IMR-90 (cell line): ENCODE data around the gene ABHD18. TPM values are rescaled to one million over a fixed set of nuclear protein-coding genes. Genes with fewer than 3 reads are reported as not detected.

ENCODE experiments used
- ATAC-seq: fragments of 200-7000 bp; cut with Tn5 transposase; 2 replicates; pipeline ENCODE4 v1.9.1; 2020; ENCODE audit warnings: low read depth, mild to moderate bottlenecking, moderate library complexity
- BruUV-seq: library from RNA; stranded (reverse); fragments of 400-500 nt; replicated peaks from 2 replicates; lab custom pipeline; 2021; lab: Mats Ljungman, UMichigan
- CTCF ChIA-PET: fragments of 300-600 bp; formaldehyde crosslinking; extraction: SDS; loops from one replicate; lab custom pipeline; 2021; ENCODE audit warnings: antibody characterized with exemption; lab: Yijun Ruan, JAX
- POLR2A ChIA-PET: fragments of 300-600 bp; sonication (Branson Sonifier 250); formaldehyde crosslinking; loops from one replicate; lab custom pipeline; 2022; ENCODE audit warnings: antibody characterized with exemption; ENCODE audit not compliant: unreplicated experiment; lab: Charles Lee
- DNase-seq: peaks from one replicate; pipeline ENCODE4 v3.0.0; 2013
- H2AFZ ChIP-seq: replicated peaks from 2 replicates; pipeline ENCODE3; 2013; ENCODE audit warnings: low read length, mild to moderate bottlenecking; ENCODE audit not compliant: poor library complexity
- H2AK5ac ChIP-seq: 2 replicates; pipeline ENCODE4 v1.6.1; 2013; ENCODE audit warnings: low read depth, low read length, inconsistent platforms
- H2AK9ac ChIP-seq: replicated peaks from 2 replicates; pipeline ENCODE3; 2013; ENCODE audit warnings: mild to moderate bottlenecking, low read depth, low read length, moderate library complexity; ENCODE audit not compliant: poor library complexity
- H2BK120ac ChIP-seq: 2 replicates; pipeline ENCODE4 v1.6.1; 2013; ENCODE audit warnings: low read depth, low read length, inconsistent platforms
- H2BK15ac ChIP-seq: 3 replicates; pipeline ENCODE4 v1.6.1; 2013; ENCODE audit warnings: low read depth, low read length, inconsistent platforms
- H2BK20ac ChIP-seq: 2 replicates; pipeline ENCODE4 v1.6.1; 2013; ENCODE audit warnings: low read depth, mild to moderate bottlenecking, inconsistent platforms, low read length, moderate library complexity
- H2BK5ac ChIP-seq: 2 replicates; pipeline ENCODE4 v1.6.1; 2013; ENCODE audit warnings: mild to moderate bottlenecking, low read depth, low read length, inconsistent platforms; ENCODE audit not compliant: poor library complexity, severe bottlenecking
- H3K14ac ChIP-seq: replicated peaks from 2 replicates; pipeline ENCODE4 v1.6.1; 2013; ENCODE audit warnings: low read depth, low read length, inconsistent platforms
- H3K18ac ChIP-seq: 2 replicates; pipeline ENCODE4 v1.6.1; 2013; ENCODE audit warnings: low read depth, low read length, control low read depth
- H3K23ac ChIP-seq: 2 replicates; pipeline ENCODE4 v1.6.1; 2013; ENCODE audit warnings: low read depth, low read length, inconsistent platforms
- H3K27ac ChIP-seq: 2 replicates; pipeline ENCODE4 v1.5.1; 2013; ENCODE audit warnings: mild to moderate bottlenecking, control low read depth, low read length; ENCODE audit not compliant: insufficient read depth
- H3K27me3 ChIP-seq: 2 replicates; pipeline ENCODE4 v1.6.1; 2013; ENCODE audit warnings: low read length; ENCODE audit not compliant: control insufficient read depth, insufficient read depth
- H3K36me3 ChIP-seq: 2 replicates; pipeline ENCODE4 v1.6.1; 2013; ENCODE audit warnings: low read length, mixed read lengths; ENCODE audit not compliant: control insufficient read depth, insufficient read depth
- H3K4ac ChIP-seq: 2 replicates; pipeline ENCODE4 v1.6.1; 2013; ENCODE audit warnings: low read depth, low read length, inconsistent platforms
- H3K4me1 ChIP-seq: 2 replicates; pipeline ENCODE4 v1.6.1; 2013; ENCODE audit warnings: low read length, mixed read lengths; ENCODE audit not compliant: control insufficient read depth, insufficient read depth
- H3K4me2 ChIP-seq: 2 replicates; pipeline ENCODE4 v1.6.1; 2013; ENCODE audit warnings: low read depth, mild to moderate bottlenecking, control low read depth, low read length, moderate library complexity
- H3K4me3 ChIP-seq: 2 replicates; pipeline ENCODE4 v1.5.1; 2013; ENCODE audit warnings: low read depth, mild to moderate bottlenecking, control low read depth, low read length, moderate library complexity; ENCODE audit not compliant: insufficient read depth
- H3K56ac ChIP-seq: 2 replicates; pipeline ENCODE4 v1.6.1; 2013; ENCODE audit warnings: low read length, inconsistent platforms; ENCODE audit not compliant: insufficient read depth; ENCODE audit errors: extremely low read depth
- H3K79me1 ChIP-seq, 2 experiments: 2 replicates each; pipeline ENCODE4 v1.6.1; 2013; ENCODE audit warnings: low read length in 2 of 2, inconsistent platforms in 1 of 2, low read depth in 1 of 2
- H3K9ac ChIP-seq: 2 replicates; pipeline ENCODE4 v1.6.1; 2013; ENCODE audit warnings: low read depth, low read length, control low read depth
- H3K9me1 ChIP-seq: 2 replicates; pipeline ENCODE4 v1.6.1; 2013; ENCODE audit warnings: low read length, inconsistent platforms; ENCODE audit not compliant: insufficient read depth
- H3K9me3 ChIP-seq: 2 replicates; pipeline ENCODE4 v1.6.1; 2013; ENCODE audit warnings: low read length; ENCODE audit not compliant: control insufficient read depth, insufficient read depth
- H4K20me1 ChIP-seq: 2 replicates; pipeline ENCODE4 v1.6.1; 2013; ENCODE audit warnings: low read length, inconsistent platforms; ENCODE audit not compliant: insufficient read depth
- H4K5ac ChIP-seq: 2 replicates; pipeline ENCODE4 v1.6.1; 2013; ENCODE audit warnings: mild to moderate bottlenecking, low read depth, low read length, control low read depth
- H4K8ac ChIP-seq, 2 experiments: 2 replicates each; pipeline ENCODE4 v1.6.1; 2013; ENCODE audit warnings: low read depth in 2 of 2, low read length in 2 of 2, control low read depth in 1 of 2, inconsistent platforms in 1 of 2
- H4K91ac ChIP-seq: 2 replicates; pipeline ENCODE4 v1.6.1; 2013; ENCODE audit warnings: low read depth, low read length, inconsistent platforms; ENCODE audit not compliant: insufficient read depth
- FOS ChIP-seq: fragments of 150-350 bp; IDR thresholded peaks from 2 replicates; pipeline ENCODE4 v1.6.1; 2016; ENCODE audit warnings: low read depth, low read length
- RFX5 ChIP-seq: IDR thresholded peaks from 2 replicates; pipeline ENCODE4 v1.8.0; 2012; ENCODE audit warnings: low read depth, mild to moderate bottlenecking, low read length, moderate library complexity
- SMC3 ChIP-seq: fragments of 150-350 bp; IDR thresholded peaks from 2 replicates; pipeline ENCODE4 v1.6.1; 2016; ENCODE audit warnings: low read depth, mild to moderate bottlenecking, antibody characterized with exemption, low read length, moderate library complexity
- WGBS, 2 experiments: methylation state at CpG; one replicate each; pipeline versions ENCODE4 v1.1.5 to v1.1.7; 2013; ENCODE audit warnings: missing lambda C conversion rate in 2 of 2; ENCODE audit not compliant: insufficient read length in 1 of 2; ENCODE audit errors: extremely low coverage in 2 of 2; 5-methylcytosine and 5-hydroxymethylcytosine counted together
- dilution Hi-C: fragments of 300-500 bp; cut with HindIII; formaldehyde crosslinking; loops from one replicate; pipeline ENCODE4 v1.14.3; 2018; ENCODE audit warnings: low sequenced_read_pairs; ENCODE audit not compliant: unreplicated experiment
- in situ Hi-C: fragments of 300-500 bp; cut with MboI; formaldehyde crosslinking; loops from 3 replicates; pipeline ENCODE4 v1.14.3; 2019; ENCODE audit warnings: low sequenced_read_pairs, inconsistent platforms, mixed read lengths
- intact Hi-C: fragments of 100-400 bp; cut with micrococcal nuclease; formaldehyde crosslinking; loops from 2 replicates; pipeline ENCODE4 v1.10.0; 2022
- polyA plus RNA-seq, 3 experiments: library from polyadenylated mRNA; depleted of rRNA; stranded (reverse); fragments of >200 nt; gene quantifications; 2 replicates each; pipeline ENCODE4 v1.2.3, GENCODE V29; 2012; ENCODE audit warnings: low replicate concordance in 1 of 3
- total RNA-seq: library from RNA; depleted of rRNA; stranded (reverse); fragments of >200 nt; gene quantifications from 2 replicates; pipeline ENCODE4 v1.2.3, GENCODE V29; 2012

The ABHD18 gene
- total and polyA plus RNA-seq, 2 of the 4 experiments (the other 2 are of a cell fraction), result 2.4 to 4.3 TPM

DNA sequence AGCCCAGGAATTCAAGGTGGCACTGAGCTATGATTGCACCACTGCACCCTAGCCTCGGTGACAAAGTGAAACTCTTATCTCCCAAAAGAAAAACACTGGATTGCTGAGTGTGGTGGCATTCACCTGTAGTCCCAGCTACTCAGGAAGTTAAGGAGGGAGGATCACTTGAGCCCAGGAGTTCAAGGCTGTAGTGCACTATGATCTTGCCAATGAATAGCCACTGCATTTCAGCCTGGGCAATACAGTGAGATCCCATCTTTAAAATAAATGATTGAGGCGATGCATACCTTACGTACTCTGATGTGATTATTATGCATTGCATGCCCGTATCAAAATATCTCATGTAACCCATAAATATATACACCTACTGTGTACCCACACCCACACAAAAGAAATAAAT, 64.7 kb downstream of the ABHD18 start:
- Histone ChIP-seq H2AK5ac (no peak overlapping the region), H3K79me1 (no peaks in the 10 kb centered on the region), H3K27me3 (no peaks in the 10 kb centered on the region), H2BK20ac (no peak overlapping the region), H3K23ac (no peak overlapping the region), H3K4me1 (no peaks in the 10 kb centered on the region), H3K4ac (no peak overlapping the region), H4K20me1 (no peaks in the 10 kb centered on the region), H2BK5ac (no peak overlapping the region), H2AK9ac (no peak overlapping the region), H4K5ac (no peak overlapping the region), H3K36me3 (peaks cover 9% of the 10 kb centered on the region), H4K8ac (no peak overlapping the region), H3K18ac (no peak overlapping the region), H3K4me2 (no peak overlapping the region), H3K9ac (no peak overlapping the region), H3K56ac (no peak overlapping the region), H2BK15ac (no peak overlapping the region), H2BK120ac (no peak overlapping the region), H3K14ac (no peak overlapping the region), H3K27ac (no peak overlapping the region), H4K91ac (no peak overlapping the region), H3K9me1 (no peaks in the 10 kb centered on the region; the same call in 1 of the 2 replicates), H3K9me3 (no peaks in the 10 kb centered on the region), H3K4me3 (no peak overlapping the region), H2AFZ (no peak overlapping the region)
- ATAC-seq (no peak), DNase-seq (no peak)
- no peak for TF ChIP-seq SMC3
- TF ChIP-seq RFX5, result no peak
- TF ChIP-seq FOS, result no peak
- ChIA-PET POLR2A (interaction anchor here (0.6 kb wide), 1 partner anchor 92 kb away, joined by 4 read pairs; no protein-coding TSS in a partner anchor), CTCF (no interaction called here)
- in situ Hi-C loops, result no loop called here
- BruUV-seq, result no TSS peak
- intact Hi-C loops, result no loop called here
- WGBS, 2 experiments, result no CpG with 5 or more reads among the region's 4 CpGs
- dilution Hi-C loops, result no loop called here
